ENCODE measurements around the gene ZSCAN31. TPM values are rescaled to one million over a fixed set of nuclear protein-coding genes. Genes with fewer than 3 reads are reported as not detected.
A peak's percentile ranks its signal among the peaks of the same experiment; 100 is the strongest.

Gene ZSCAN31
- total and polyA plus RNA-seq, 9 of the 15 experiments (the other 6 are each of a cell fraction or from before 2014, with no cell fraction given): 3.9 to 12.1 (median 7.0) TPM

GRCh38 chr6:28371280-28371679, 35.3 kb upstream of the ZSCAN31 start:
- H4K20me1 ChIP-seq (replicated peaks; ENCODE audit: control insufficient read depth, insufficient read depth, low read length): no peaks in the 10 kb centered on the region
- 94% methylated on average over 1 of the region's 1 CpG for WGBS (ENCODE audit: insufficient coverage, low coverage, missing lambda C conversion rate)
- intact Hi-C loops (cut with micrococcal nuclease): no loop called here
- no peaks in the 10 kb centered on the region for H3K79me2 ChIP-seq (ENCODE audit: control insufficient read depth, insufficient read depth, low read length)
- H3K36me3 ChIP-seq (ENCODE audit: control insufficient read depth, insufficient read depth, low read length): peaks cover 20% of the 10 kb centered on the region; the same call in 2 of the 3 replicates
- no peaks in the 10 kb centered on the region for H3K9me3 ChIP-seq (replicated peaks; ENCODE audit: control insufficient read depth, insufficient read depth, low read depth, low read length)
- BruUV-seq (replicated peaks): no TSS peak
- in situ Hi-C loops (cut with MboI): no loop called here
- ChIA-PET POLR2A (interaction anchor here (0.8 to 2.4 kb wide), 5 partner anchors 8 to 478 kb away, joined by 3 to 13 read pairs (median 5); a partner anchor contains a TSS), CTCF (ENCODE audit: low intra/inter-chr PET ratio) (no interaction called here)
- H3K27ac ChIP-seq (ENCODE audit: extremely low read depth, low read depth, low read length): no peak overlapping the region
- no peak overlapping the region for H2AFZ ChIP-seq (ENCODE audit: low read depth, low read length)
- DNase-seq (ENCODE audit: extremely low read depth in 1 of 4, low spot score in 3 of 4) (no peak), ATAC-seq (peak; percentile 27; the same call in 2 of the 3 replicates), FAIRE-seq (no peak)
- TF ChIP-seq NCOA6 (IDR thresholded peaks at IDR 0.05): no peak
- H3K9ac ChIP-seq (ENCODE audit: insufficient read depth in 1 of 2, low read depth in 2 of 2, low read length in 2 of 2): no peak overlapping the region
- peaks cover 3 to 14% of the 10 kb centered on the region in 2 experiments; a peak in 3 of 5 replicates for H3K4me1 ChIP-seq (replicated peaks in 1 of 2; ENCODE audit: control insufficient read depth in 2 of 2, insufficient read depth in 2 of 2, low read length in 2 of 2)
- no peaks in the 10 kb centered on the region for H3K9me1 ChIP-seq (ENCODE audit: control insufficient read depth, insufficient read depth, low read length)
- H3K27me3 ChIP-seq (ENCODE audit: control insufficient read depth in 2 of 2, insufficient read depth in 2 of 2, low read length in 2 of 2): no peaks in the 10 kb centered on the region
- H3K4me3 ChIP-seq: no peak overlapping the region
- H3K4me2 ChIP-seq (ENCODE audit: insufficient read depth, low read length): no peak overlapping the region

GRCh38 chr6:28370440-28370839, 34.5 kb upstream of the ZSCAN31 start:
- intact Hi-C loops (cut with micrococcal nuclease): no loop called here
- no TSS peak for BruUV-seq (replicated peaks)
- CTCF ChIA-PET (ENCODE audit: low intra/inter-chr PET ratio): no interaction called here
- TF ChIP-seq ZNF449 (CRISPR knock-in tag; IDR thresholded peaks at IDR 0.05): no peak
- TF ChIP-seq MED1 (CRISPR knock-in tag; IDR thresholded peaks at IDR 0.05; ENCODE audit: borderline replicate concordance): no peak
- TF ChIP-seq HNRNPUL1 (IDR thresholded peaks at IDR 0.05; ENCODE audit: low read length): no peak
- peak; percentile 61 for TF ChIP-seq MYC (IDR thresholded peaks at IDR 0.05; ENCODE audit: low read depth, low read length)
- TF ChIP-seq MYC (CRISPR knock-in tag; IDR thresholded peaks at IDR 0.05; ENCODE audit: borderline replicate concordance, low read depth): no peak
- no peak for TF ChIP-seq CREB3 (tag; conservative IDR thresholded peaks at IDR 0.05; ENCODE audit: low read depth)
- TF ChIP-seq USF2 (CRISPR knock-in tag; IDR thresholded peaks at IDR 0.05): peak; percentile 36
- peak; percentile 74; the same call in 1 of the 2 replicates for TF ChIP-seq FOXJ2 (tag; IDR thresholded peaks at IDR 0.05)
- TF ChIP-seq L3MBTL2 (IDR thresholded peaks at IDR 0.05): peak; percentile 69
- TF ChIP-seq ZNF274 (IDR thresholded peaks at IDR 0.05; ENCODE audit: borderline replicate concordance, low read depth, low read length): no peak
- TF ChIP-seq CEBPG (CRISPR knock-in tag; IDR thresholded peaks at IDR 0.05): no peak
- TF ChIP-seq CEBPG (tag; conservative IDR thresholded peaks at IDR 0.05 in 1 of 2, IDR thresholded peaks at IDR 0.05 in 1 of 2): peak; percentile 15 to 51; a peak in 2 of 4 replicates

More at GRCh38 chr6:28370440-28370839, 34.5 kb upstream of the ZSCAN31 start:
- ATAC-seq (peak; percentile 38), FAIRE-seq (no peak), DNase-seq (ENCODE audit: extremely low read depth in 1 of 4, low spot score in 3 of 4) (no peak)
- H4K20me1 ChIP-seq (replicated peaks; ENCODE audit: control insufficient read depth, insufficient read depth, low read length): no peaks in the 10 kb centered on the region
- H3K9me1 ChIP-seq (ENCODE audit: control insufficient read depth, insufficient read depth, low read length): no peaks in the 10 kb centered on the region
- H3K27me3 ChIP-seq (ENCODE audit: control insufficient read depth in 2 of 2, insufficient read depth in 2 of 2, low read length in 2 of 2): no peaks in the 10 kb centered on the region
- no peak overlapping the region for H3K27ac ChIP-seq (ENCODE audit: extremely low read depth, low read depth, low read length)
- H3K9me3 ChIP-seq (replicated peaks; ENCODE audit: control insufficient read depth, insufficient read depth, low read depth, low read length): no peaks in the 10 kb centered on the region
- in situ Hi-C loops (cut with MboI): no loop called here
- POLR2A ChIA-PET: interaction anchor here (0.5 to 1.6 kb wide), 4 partner anchors 11 to 244 kb away, joined by 3 to 13 read pairs (median 4); no protein-coding TSS in a partner anchor
- no peak overlapping the region for H3K4me2 ChIP-seq (ENCODE audit: insufficient read depth, low read length)
- H3K36me3 ChIP-seq (ENCODE audit: control insufficient read depth, insufficient read depth, low read length): peaks cover 20% of the 10 kb centered on the region; the same call in 2 of the 3 replicates
- no peak overlapping the region for H3K9ac ChIP-seq (ENCODE audit: insufficient read depth in 1 of 2, low read depth in 2 of 2, low read length in 2 of 2)
- no peak overlapping the region for H3K4me3 ChIP-seq
- H3K4me1 ChIP-seq (replicated peaks in 1 of 2; ENCODE audit: control insufficient read depth in 2 of 2, insufficient read depth in 2 of 2, low read length in 2 of 2): peaks cover 3 to 14% of the 10 kb centered on the region in 2 experiments; a peak in 3 of 5 replicates
- no peaks in the 10 kb centered on the region for H3K79me2 ChIP-seq (ENCODE audit: control insufficient read depth, insufficient read depth, low read length)
- WGBS (ENCODE audit: insufficient coverage, low coverage, missing lambda C conversion rate): 45% methylated on average over 2 of the region's 2 CpGs
- H2AFZ ChIP-seq (ENCODE audit: low read depth, low read length): no peak overlapping the region

All from K562 (cell line).